ENCODE results near the gene DEPDC1. TPM values are rescaled to one million over a fixed set of nuclear protein-coding genes. Genes with fewer than 3 reads are reported as not detected.

Gene DEPDC1
- total RNA-seq, 1 experiment from 2014 or later = 20.3 TPM

- no peaks in the 10 kb centered on the region for H3K27me3 Mint-ChIP-seq (ENCODE audit: insufficient read depth, unreplicated experiment)
- H3K4me3 Mint-ChIP-seq (ENCODE audit: unreplicated experiment) = no peak overlapping the region
- intact Hi-C loops (cut with micrococcal nuclease; ENCODE audit: unreplicated experiment) = no loop called here
- H3K4me1 Mint-ChIP-seq (ENCODE audit: low read depth, unreplicated experiment) = no peaks in the 10 kb centered on the region
- no peak for TF ChIP-seq CTCF (IDR thresholded peaks at IDR 0.05; ENCODE audit: insufficient read depth in 1 of 2, low read depth in 1 of 2, low read length in 1 of 2, severe bottlenecking in 1 of 2, unreplicated experiment in 1 of 2)
- no peak for DNase-seq
- ChIA-PET CTCF (no interaction called here), POLR2A (no interaction called here)
- no peaks in the 10 kb centered on the region for H3K36me3 Mint-ChIP-seq (ENCODE audit: insufficient read depth, unreplicated experiment)
- H3K36me3 ChIP-seq (ENCODE audit: control insufficient read depth, insufficient read depth, low read length) = no peaks in the 10 kb centered on the region
- no peaks in the 10 kb centered on the region for H3K27me3 ChIP-seq (replicated peaks; ENCODE audit: control insufficient read depth, insufficient read depth, low read length)
- H3K9me3 Mint-ChIP-seq (ENCODE audit: unreplicated experiment) = no peaks in the 10 kb centered on the region
- H3K27ac Mint-ChIP-seq (ENCODE audit: unreplicated experiment) = no peak overlapping the region
- no peaks in the 10 kb centered on the region for H3K4me1 ChIP-seq
- no peaks in the 10 kb centered on the region for H3K9me3 ChIP-seq
- no TSS peak for BruUV-seq (replicated peaks)
- H3K4me3 ChIP-seq (ENCODE audit: low read depth, low read length) = no peak overlapping the region
Observed at GRCh38 chr1:68525781-68526180, 28.9 kb upstream of the DEPDC1 start.

- Mint-ChIP-seq H3K27ac (ENCODE audit: unreplicated experiment) (no peak overlapping the region), H3K4me3 (ENCODE audit: unreplicated experiment) (no peak overlapping the region), H3K27me3 (ENCODE audit: insufficient read depth, unreplicated experiment) (peaks cover 6% of the 10 kb centered on the region), H3K4me1 (ENCODE audit: low read depth, unreplicated experiment) (no peaks in the 10 kb centered on the region), H3K36me3 (ENCODE audit: insufficient read depth, unreplicated experiment) (no peaks in the 10 kb centered on the region), H3K9me3 (ENCODE audit: unreplicated experiment) (no peaks in the 10 kb centered on the region)
- no peak for TF ChIP-seq CTCF (IDR thresholded peaks at IDR 0.05; ENCODE audit: insufficient read depth in 1 of 2, low read depth in 1 of 2, low read length in 1 of 2, severe bottlenecking in 1 of 2, unreplicated experiment in 1 of 2)
- no peaks in the 10 kb centered on the region; the same call in 1 of the 2 replicates for H3K9me3 ChIP-seq
- no peak for DNase-seq
- H3K4me1 ChIP-seq = no peaks in the 10 kb centered on the region
- intact Hi-C loops (cut with micrococcal nuclease; ENCODE audit: unreplicated experiment) = no loop called here
- H3K27me3 ChIP-seq (replicated peaks; ENCODE audit: control insufficient read depth, insufficient read depth, low read length) = no peaks in the 10 kb centered on the region
- BruUV-seq (replicated peaks) = no TSS peak
- ChIA-PET CTCF (no interaction called here), POLR2A (no interaction called here)
- no peak overlapping the region for H3K4me3 ChIP-seq (ENCODE audit: low read depth, low read length)
- no peaks in the 10 kb centered on the region for H3K36me3 ChIP-seq (ENCODE audit: control insufficient read depth, insufficient read depth, low read length)
Observed at GRCh38 chr1:68521286-68521685, 24.4 kb upstream of the DEPDC1 start.

- H3K27me3 Mint-ChIP-seq (ENCODE audit: insufficient read depth, unreplicated experiment) = peaks cover 10% of the 10 kb centered on the region
- no peaks in the 10 kb centered on the region for H3K36me3 ChIP-seq (ENCODE audit: control insufficient read depth, insufficient read depth, low read length)
- no peak overlapping the region for H3K27ac Mint-ChIP-seq (ENCODE audit: unreplicated experiment)
- no peak overlapping the region for H3K4me3 Mint-ChIP-seq (ENCODE audit: unreplicated experiment)
- H3K4me3 ChIP-seq (ENCODE audit: low read depth, low read length) = no peak overlapping the region
- POLR2A ChIA-PET = no interaction called here
- BruUV-seq (replicated peaks) = no TSS peak
- no peaks in the 10 kb centered on the region for H3K36me3 Mint-ChIP-seq (ENCODE audit: insufficient read depth, unreplicated experiment)
- no peak for DNase-seq
- no peak for TF ChIP-seq CTCF (IDR thresholded peaks at IDR 0.05; ENCODE audit: insufficient read depth in 1 of 2, low read depth in 1 of 2, low read length in 1 of 2, severe bottlenecking in 1 of 2, unreplicated experiment in 1 of 2)
- H3K27me3 ChIP-seq (replicated peaks; ENCODE audit: control insufficient read depth, insufficient read depth, low read length) = no peaks in the 10 kb centered on the region
- H3K4me1 Mint-ChIP-seq (ENCODE audit: low read depth, unreplicated experiment) = no peaks in the 10 kb centered on the region
- CTCF ChIA-PET = no interaction called here
- no peaks in the 10 kb centered on the region for H3K4me1 ChIP-seq
- no peaks in the 10 kb centered on the region for H3K9me3 Mint-ChIP-seq (ENCODE audit: unreplicated experiment)
- no peaks in the 10 kb centered on the region; the same call in 1 of the 2 replicates for H3K9me3 ChIP-seq
- intact Hi-C loops (cut with micrococcal nuclease; ENCODE audit: unreplicated experiment) = no loop called here
Observed at GRCh38 chr1:68516066-68516465, 19.2 kb upstream of the DEPDC1 start.
